HG03045 (cell line): Measurements from ENCODE around the gene THRSP.
"Not testable (repeated sequence)": the region's sequence is repeated elsewhere in the genome, so short reads cannot be mapped to it uniquely, and the experiment has no call there.

Experiments used
- ATAC-seq: cut with Tn5 transposase; IDR thresholded peaks from one replicate; pipeline ENCODE4 v1.9.1; 2021; ENCODE audit warnings: mild to moderate bottlenecking, moderate library complexity; ENCODE audit not compliant: unreplicated experiment

Gene THRSP

GRCh38 chr11:78061921-78062311 is 1.7 kb upstream of the THRSP start:
- no peak for ATAC-seq

GRCh38 chr11:78062671-78063070 is 990 bp upstream of the THRSP start:
- ATAC-seq: no peak

GRCh38 chr11:78065203-78065602 is 1.5 kb downstream of the THRSP start:
- ATAC-seq: no peak

GRCh38 chr11:78066471-78066870 is 2.8 kb downstream of the THRSP start:
- ATAC-seq: no peak

- ATAC-seq: no peak
These were observed 4.0 kb downstream of the THRSP start for GRCh38 chr11:78067704-78068103.

GRCh38 chr11:78069465-78069864 is 5.8 kb downstream of the THRSP start:
- no peak for ATAC-seq

GRCh38 chr11:78070621-78071020 is 7.0 kb downstream of the THRSP start:
- no peak for ATAC-seq

- no peak for ATAC-seq
These were observed 8.1 kb downstream of the THRSP start for GRCh38 chr11:78071717-78072116.

GRCh38 chr11:78072455-78072854 is 8.8 kb downstream of the THRSP start:
- ATAC-seq: no peak

GRCh38 chr11:78074756-78075155 is 11.1 kb downstream of the THRSP start:
- ATAC-seq: no peak

GRCh38 chr11:78076733-78077403 is 13.2 kb downstream of the THRSP start:
- ATAC-seq: no peak

- not testable (repeated sequence) for ATAC-seq
These were observed 13.9 kb downstream of the THRSP start for GRCh38 chr11:78077592-78077991.

- ATAC-seq: no peak
These were observed 14.8 kb downstream of the THRSP start for GRCh38 chr11:78078218-78079167.

- peak; percentile 85 for ATAC-seq
These were observed 15.8 kb downstream of the THRSP start, which contains the start of gene NDUFC2 for GRCh38 chr11:78079232-78080083. Gene NDUFC2, minus strand, starts transcription at chr11:78079862. Its CDS starts 118 bp downstream, at chr11:78079744.

- no peak for ATAC-seq
These were observed 16.6 kb downstream of the THRSP start for GRCh38 chr11:78080084-78080817.

GRCh38 chr11:78080818-78081495 is 17.3 kb downstream of the THRSP start:
- ATAC-seq: no peak

GRCh38 chr11:78081583-78081982 is 17.9 kb downstream of the THRSP start:
- ATAC-seq: no peak

GRCh38 chr11:78082146-78082545 is 18.5 kb downstream of the THRSP start:
- ATAC-seq: no peak

- ATAC-seq: no peak
These were observed 19.4 kb downstream of the THRSP start for GRCh38 chr11:78083021-78083420.

- ATAC-seq: not testable (repeated sequence)
These were observed 20.8 kb downstream of the THRSP start for GRCh38 chr11:78084506-78084905.
